HepG2 (cell line): ENCODE results near the gene NAV2. TPM values are rescaled to one million over a fixed set of nuclear protein-coding genes. Genes with fewer than 3 reads are reported as not detected.

ENCODE experiments used
- ATAC-seq: fragments of 200-7000 bp; cut with Tn5 transposase; 3 replicates; pipeline ENCODE4 v1.9.1; 2020; ENCODE audit warnings: mild to moderate bottlenecking, moderate library complexity
- BruUV-seq: library from RNA; stranded (reverse); fragments of 400-500 nt; replicated peaks from 2 replicates; lab custom pipeline; 2021; lab: Mats Ljungman, UMichigan
- CTCF ChIA-PET: fragments of 300-600 bp; formaldehyde crosslinking; extraction: SDS; loops from one replicate; lab custom pipeline; 2021; ENCODE audit warnings: low total read pairs, inconsistent platforms, low intra/inter-chr PET ratio; lab: Yijun Ruan, JAX
- POLR2A ChIA-PET: fragments of 350-600 bp; sonication (Branson Sonifier 250); formaldehyde crosslinking; loops from one replicate; lab custom pipeline; 2020; ENCODE audit warnings: antibody characterized with exemption, inconsistent platforms; lab: Yijun Ruan, JAX
- DNase-seq: peaks from one replicate; pipeline ENCODE4 v3.0.0-alpha.2; 2015; ENCODE audit warnings: low spot score
- FAIRE-seq: peaks from 3 replicates; lab custom pipeline; 2011; peaks lifted over from hg19 to GRCh38; lab: Jason Lieb, UNC
- H2AFZ ChIP-seq: one replicate; pipeline ENCODE4 v1.6.1; 2011; ENCODE audit warnings: low read length, inconsistent platforms
- H3K27ac ChIP-seq: fragments of 300-600 bp; 3 replicates; pipeline ENCODE4 v1.8.0; 2011; ENCODE audit warnings: mixed run types, mild to moderate bottlenecking, mixed read lengths, low read length, inconsistent platforms; ENCODE audit not compliant: insufficient read depth; ENCODE audit errors: extremely low read length
- H3K27me3 ChIP-seq, 2 experiments: fragments of 200-600 bp in 1 of 2; 2 replicates in 1 of 2; 3 replicates in 1 of 2; pipeline versions ENCODE4 v1.6.0 to v1.8.0; 2011; ENCODE audit warnings: low read length in 2 of 2, mild to moderate bottlenecking in 2 of 2, moderate library complexity in 2 of 2, inconsistent platforms in 1 of 2; ENCODE audit not compliant: insufficient read depth in 2 of 2, control insufficient read depth in 1 of 2
- H3K36me3 ChIP-seq, 2 experiments: fragments of 200-600 bp in 1 of 2; replicated peaks in 1 of 2; 2 replicates in 1 of 2; 3 replicates in 1 of 2; pipeline versions ENCODE4 v1.5.1 to v1.8.0; 2011; ENCODE audit warnings: low read length in 2 of 2, inconsistent platforms in 1 of 2; ENCODE audit not compliant: insufficient read depth in 2 of 2, control insufficient read depth in 1 of 2
- H3K4me1 ChIP-seq: 2 replicates; pipeline ENCODE4 v1.5.1; 2012; ENCODE audit warnings: low read length, inconsistent platforms; ENCODE audit not compliant: insufficient read depth
- H3K4me2 ChIP-seq: 2 replicates; pipeline ENCODE4 v1.6.0; 2011; ENCODE audit warnings: low read depth, low read length, inconsistent platforms
- H3K4me3 ChIP-seq, 3 experiments: fragments of 200-600 bp in 1 of 3; sonication (generic), shearing (Covaris generic) in 1 of 3; replicated peaks in 1 of 3; 2 replicates each; pipeline ENCODE4 v1.5.1; 2011 to 2016; ENCODE audit warnings: low read length in 3 of 3, inconsistent platforms in 2 of 3, low read depth in 2 of 3, mild to moderate bottlenecking in 2 of 3, control low read depth in 1 of 3, mixed read lengths in 1 of 3; ENCODE audit not compliant: insufficient read depth in 1 of 3
- H3K79me2 ChIP-seq: one replicate; pipeline ENCODE4 v1.6.1; 2011; ENCODE audit warnings: low read length, inconsistent platforms; ENCODE audit not compliant: insufficient read depth
- H3K9ac ChIP-seq: 2 replicates; pipeline ENCODE4 v1.6.0; 2011; ENCODE audit warnings: mild to moderate bottlenecking, low read depth, low read length, inconsistent platforms; ENCODE audit not compliant: insufficient read depth
- H3K9me3 ChIP-seq: 2 replicates; pipeline ENCODE4 v1.5.1; 2012; ENCODE audit warnings: mild to moderate bottlenecking, low read length
- H4K20me1 ChIP-seq: 2 replicates; pipeline ENCODE4 v1.6.0; 2011; ENCODE audit warnings: inconsistent platforms, mild to moderate bottlenecking, low read length, moderate library complexity; ENCODE audit not compliant: insufficient read depth
- ARNT2 ChIP-seq: sonication (generic); formaldehyde crosslinking; IDR thresholded peaks from 2 replicates; pipeline ENCODE4 v1.8.0; 2022; ENCODE audit warnings: mild to moderate bottlenecking, low read depth, missing genetic modification reagents, moderate library complexity
- CENPT ChIP-seq: sonication (generic); formaldehyde crosslinking; IDR thresholded peaks from 2 replicates; pipeline ENCODE4 v1.8.0; 2022; ENCODE audit warnings: low read depth, mild to moderate bottlenecking, moderate library complexity, missing genetic modification reagents
- IRF2 ChIP-seq: IDR thresholded peaks from 2 replicates; pipeline ENCODE4 v1.6.1; 2018; ENCODE audit warnings: missing genetic modification reagents, missing compliant biosample characterization
- NR2F1 ChIP-seq, 2 experiments: fragments of 450-650 bp in 1 of 2; formaldehyde crosslinking in 1 of 2; IDR thresholded peaks; 2 replicates each; pipeline versions ENCODE4 v1.5.0 to v1.6.1; 2016 to 2020; ENCODE audit warnings: mild to moderate bottlenecking in 1 of 2, missing compliant biosample characterization in 1 of 2, missing genetic modification reagents in 1 of 2, moderate library complexity in 1 of 2
- NR2F6 ChIP-seq, 2 experiments: IDR thresholded peaks; 2 replicates each; pipeline ENCODE4 v1.6.1; 2016; ENCODE audit warnings: antibody characterized with exemption in 1 of 2, mild to moderate bottlenecking in 1 of 2
- RFX5 ChIP-seq: IDR thresholded peaks from 2 replicates; pipeline ENCODE4 v1.6.1; 2011; ENCODE audit warnings: low read depth, low read length, improper control_type of control experiment
- SMAD1 ChIP-seq: sonication (generic); formaldehyde crosslinking; IDR thresholded peaks from 2 replicates; pipeline ENCODE4 v1.4.0; 2020; ENCODE audit warnings: missing genetic modification reagents, low read depth, mild to moderate bottlenecking, borderline replicate concordance
- ZBTB38 ChIP-seq: sonication (generic); formaldehyde crosslinking; IDR thresholded peaks from 2 replicates; pipeline ENCODE4 v1.5.1; 2020; ENCODE audit warnings: mild to moderate bottlenecking, missing genetic modification reagents
- ZNF292 ChIP-seq: sonication (generic); formaldehyde crosslinking; IDR thresholded peaks from 2 replicates; pipeline ENCODE4 v1.8.1; 2022; ENCODE audit warnings: mild to moderate bottlenecking, low read depth, missing genetic modification reagents, borderline replicate concordance
- ZNF775 ChIP-seq: sonication (generic); formaldehyde crosslinking; IDR thresholded peaks from 2 replicates; pipeline ENCODE4 v1.4.0; 2020; ENCODE audit warnings: missing genetic modification reagents, mild to moderate bottlenecking, moderate library complexity, borderline replicate concordance
- WGBS: methylation state at CpG from one replicate; pipeline ENCODE4 v1.1.6; 2017; ENCODE audit warnings: low lambda C conversion rate; 5-methylcytosine and 5-hydroxymethylcytosine counted together
- in situ Hi-C: cut with HindIII; loops from 2 replicates; pipeline ENCODE4 v1.10.0; 2017; ENCODE audit warnings: low pct_unique_long_range_greater_than_20kb; ENCODE audit not compliant: extremely low pct_ligation_motif_present
- intact Hi-C: fragments of 100-400 bp; cut with micrococcal nuclease; formaldehyde crosslinking; loops from one replicate; pipeline ENCODE4 v1.10.0; 2022; ENCODE audit not compliant: unreplicated experiment
- polyA plus RNA-seq, 8 experiments: library from polyadenylated mRNA; depleted of rRNA in 3 of 8; stranded (reverse) in 7 of 8; unstranded in 1 of 8; fragments of >200 nt; fragmentation: Illumina TruSeq in 4 of 8; extraction: Trizol in 4 of 8; gene quantifications; 2 replicates each; pipeline versions ENCODE4 v1.2.1 to v1.2.3, GENCODE V29; 2011 to 2016; ENCODE audit warnings: low read depth in 4 of 8, missing spikeins in 1 of 8, mixed read lengths in 1 of 8; ENCODE audit not compliant: insufficient read depth in 1 of 8
- total RNA-seq, 5 experiments: library from RNA; depleted of rRNA; stranded (reverse); fragments of >200 nt; fragmentation: Illumina TruSeq; extraction: Trizol; gene quantifications; 2 replicates each; pipeline ENCODE4 v1.2.3, GENCODE V29; 2016; ENCODE audit warnings: low read depth in 1 of 5
- TF ChIP-seq, protein P1 (sequence below): sonication (generic); formaldehyde crosslinking; IDR thresholded peaks from 2 replicates; pipeline ENCODE4 v1.4.0; 2020; ENCODE audit warnings: mild to moderate bottlenecking, low read depth, missing genetic modification reagents
- TF ChIP-seq, protein P2 (sequence below): sonication (generic); formaldehyde crosslinking; IDR thresholded peaks from 2 replicates; pipeline ENCODE4 v1.5.1; 2020; ENCODE audit warnings: mild to moderate bottlenecking, missing genetic modification reagents, borderline replicate concordance
- TF ChIP-seq, protein P3 (sequence below): sonication (generic); formaldehyde crosslinking; IDR thresholded peaks from 2 replicates; pipeline ENCODE4 v1.5.0; 2020; ENCODE audit warnings: mild to moderate bottlenecking, missing genetic modification reagents
- TF ChIP-seq, protein P4 (sequence below): sonication (generic); IDR thresholded peaks from 2 replicates; pipeline ENCODE4 v1.6.1; 2016; ENCODE audit warnings: low read depth, borderline replicate concordance

NAV2 gene
- total and polyA plus RNA-seq, 2 of the 13 experiments (the other 11 are each of a cell fraction or from before 2014, with no cell fraction given): 9.3 to 34.6 TPM

DNA sequence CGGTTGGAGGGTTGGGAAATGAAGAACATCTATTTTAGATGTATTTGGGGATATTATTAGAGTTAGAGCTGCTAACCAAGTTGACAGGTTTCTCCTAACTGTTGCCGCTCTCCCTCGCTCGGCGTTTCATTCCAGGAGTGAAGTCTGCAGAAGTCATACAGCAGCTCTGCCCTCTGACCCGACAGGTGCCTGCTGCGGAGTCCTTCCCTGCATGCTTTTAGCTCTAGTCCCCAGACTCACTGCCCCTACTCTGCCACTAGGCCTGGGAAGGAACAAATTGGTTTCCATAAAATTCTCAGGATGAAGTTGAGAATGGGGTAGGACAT lies 322.7 kb downstream of the NAV2 start:
- Histone ChIP-seq H3K4me1 (peaks cover 79% of the 10 kb centered on the region), H3K36me3 (peaks cover 17 to 38% of the 10 kb centered on the region in 2 experiments), H3K4me3 (peak overlapping the region in 2 of 3 experiments; percentile 10 to 53; a peak in 3 of 6 replicates), H2AFZ (no peak overlapping the region), H3K4me2 (peak overlapping the region; percentile 68), H4K20me1 (no peaks in the 10 kb centered on the region), H3K9me3 (no peaks in the 10 kb centered on the region), H3K27me3 (no peaks in the 10 kb centered on the region), H3K27ac (peak overlapping the region; percentile 63), H3K9ac (no peak overlapping the region), H3K79me2 (peaks cover 65% of the 10 kb centered on the region)
- peak; percentile 68 for ATAC-seq
- in situ Hi-C loops (no loop called here), intact Hi-C loops (loop anchor here (1.0 to 5.0 kb wide), 4 partner anchors 13 to 77 kb away; no protein-coding TSS in a partner anchor)
- TF ChIP-seq, protein P1, sequence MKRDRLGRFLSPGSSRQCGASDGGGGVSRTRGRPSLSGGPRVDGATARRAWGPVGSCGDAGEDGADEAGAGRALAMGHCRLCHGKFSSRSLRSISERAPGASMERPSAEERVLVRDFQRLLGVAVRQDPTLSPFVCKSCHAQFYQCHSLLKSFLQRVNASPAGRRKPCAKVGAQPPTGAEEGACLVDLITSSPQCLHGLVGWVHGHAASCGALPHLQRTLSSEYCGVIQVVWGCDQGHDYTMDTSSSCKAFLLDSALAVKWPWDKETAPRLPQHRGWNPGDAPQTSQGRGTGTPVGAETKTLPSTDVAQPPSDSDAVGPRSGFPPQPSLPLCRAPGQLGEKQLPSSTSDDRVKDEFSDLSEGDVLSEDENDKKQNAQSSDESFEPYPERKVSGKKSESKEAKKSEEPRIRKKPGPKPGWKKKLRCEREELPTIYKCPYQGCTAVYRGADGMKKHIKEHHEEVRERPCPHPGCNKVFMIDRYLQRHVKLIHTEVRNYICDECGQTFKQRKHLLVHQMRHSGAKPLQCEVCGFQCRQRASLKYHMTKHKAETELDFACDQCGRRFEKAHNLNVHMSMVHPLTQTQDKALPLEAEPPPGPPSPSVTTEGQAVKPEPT (CRISPR knock-in tag): 0 out of 2 replicates have a peak, but pooled peaks have one; percentile 3
- TF ChIP-seq SMAD1 (CRISPR knock-in tag) (0 out of 2 replicates have a peak, but pooled peaks have one; percentile 5), NR2F6 (IDR thresholded peaks at IDR 0.05) (peak; percentile 44; the same call in 1 of the 2 replicates), NR2F6 (CRISPR knock-in tag; IDR thresholded peaks at IDR 0.05) (no peak), NR2F1 (CRISPR knock-in tag; IDR thresholded peaks at IDR 0.05) (peak in 1 of 2 experiments; percentile 71; a peak in 2 of 4 replicates), ARNT2 (0 out of 2 replicates have a peak, but pooled peaks have one; percentile 3), IRF2 (CRISPR knock-in tag) (0 out of 2 replicates have a peak, but pooled peaks have one; percentile 2), ZBTB38 (CRISPR knock-in tag) (0 out of 2 replicates have a peak, but pooled peaks have one; percentile 7), ZNF292 (CRISPR knock-in tag) (peak; percentile 76; the same call in 1 of the 2 replicates), ZNF775 (CRISPR knock-in tag) (no peak), CENPT (CRISPR knock-in tag) (no peak), RFX5 (no peak)
- TF ChIP-seq, protein P2, sequence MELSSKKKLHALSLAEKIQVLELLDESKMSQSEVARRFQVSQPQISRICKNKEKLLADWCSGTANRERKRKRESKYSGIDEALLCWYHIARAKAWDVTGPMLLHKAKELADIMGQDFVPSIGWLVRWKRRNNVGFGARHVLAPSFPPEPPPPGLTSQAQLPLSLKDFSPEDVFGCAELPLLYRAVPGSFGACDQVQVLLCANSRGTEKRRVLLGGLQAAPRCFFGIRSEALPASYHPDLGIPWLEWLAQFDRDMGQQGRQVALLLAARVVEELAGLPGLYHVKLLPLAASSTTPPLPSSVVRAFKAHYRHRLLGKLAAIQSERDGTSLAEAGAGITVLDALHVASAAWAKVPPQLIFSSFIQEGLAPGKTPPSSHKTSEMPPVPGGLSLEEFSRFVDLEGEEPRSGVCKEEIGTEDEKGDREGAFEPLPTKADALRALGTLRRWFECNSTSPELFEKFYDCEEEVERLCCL (CRISPR knock-in tag): 0 out of 2 replicates have a peak, but pooled peaks have one; percentile 26
- TF ChIP-seq, protein P3, sequence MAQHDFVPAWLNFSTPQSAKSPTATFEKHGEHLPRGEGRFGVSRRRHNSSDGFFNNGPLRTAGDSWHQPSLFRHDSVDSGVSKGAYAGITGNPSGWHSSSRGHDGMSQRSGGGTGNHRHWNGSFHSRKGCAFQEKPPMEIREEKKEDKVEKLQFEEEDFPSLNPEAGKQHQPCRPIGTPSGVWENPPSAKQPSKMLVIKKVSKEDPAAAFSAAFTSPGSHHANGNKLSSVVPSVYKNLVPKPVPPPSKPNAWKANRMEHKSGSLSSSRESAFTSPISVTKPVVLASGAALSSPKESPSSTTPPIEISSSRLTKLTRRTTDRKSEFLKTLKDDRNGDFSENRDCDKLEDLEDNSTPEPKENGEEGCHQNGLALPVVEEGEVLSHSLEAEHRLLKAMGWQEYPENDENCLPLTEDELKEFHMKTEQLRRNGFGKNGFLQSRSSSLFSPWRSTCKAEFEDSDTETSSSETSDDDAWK (CRISPR knock-in tag): no peak
- TF ChIP-seq, protein P4, sequence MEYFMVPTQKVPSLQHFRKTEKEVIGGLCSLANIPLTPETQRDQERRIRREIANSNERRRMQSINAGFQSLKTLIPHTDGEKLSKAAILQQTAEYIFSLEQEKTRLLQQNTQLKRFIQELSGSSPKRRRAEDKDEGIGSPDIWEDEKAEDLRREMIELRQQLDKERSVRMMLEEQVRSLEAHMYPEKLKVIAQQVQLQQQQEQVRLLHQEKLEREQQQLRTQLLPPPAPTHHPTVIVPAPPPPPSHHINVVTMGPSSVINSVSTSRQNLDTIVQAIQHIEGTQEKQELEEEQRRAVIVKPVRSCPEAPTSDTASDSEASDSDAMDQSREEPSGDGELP: 0 out of 2 replicates have a peak, but pooled peaks have one; percentile 0
- CTCF ChIA-PET: interaction anchor here (1.2 kb wide), 1 partner anchor 84 kb away, joined by 3 read pairs; no protein-coding TSS in a partner anchor
- POLR2A ChIA-PET: interaction anchor here (0.7 to 4.3 kb wide), 18 partner anchors 9 to 123 kb away, joined by 3 to 65 read pairs (median 6); no protein-coding TSS in a partner anchor
- no peak for DNase-seq
- WGBS: 15% methylated on average over 6 of the region's 7 CpGs
- no TSS peak for BruUV-seq
- no peak for FAIRE-seq
